K562 (cell line): ENCODE results near the gene SUSD3. TPM values are rescaled to one million over a fixed set of nuclear protein-coding genes. Genes with fewer than 3 reads are reported as not detected.

Experiments used
- JUNB ChIP-seq: fragments of 450-650 bp; formaldehyde crosslinking; conservative IDR thresholded peaks from 2 replicates; pipeline ENCODE4 v1.4.0; 2020; ENCODE audit warnings: mild to moderate bottlenecking
- YBX1 ChIP-seq: fragments of 450-650 bp; IDR thresholded peaks from 2 replicates; pipeline ENCODE4 v1.7.1; 2016; ENCODE audit warnings: mild to moderate bottlenecking
- ZNF24 ChIP-seq: fragments of 450-650 bp; IDR thresholded peaks from 2 replicates; pipeline ENCODE4 v1.6.1; 2016
- ZNF263 ChIP-seq: sonication (generic); formaldehyde crosslinking; IDR thresholded peaks from 2 replicates; pipeline ENCODE4 v1.8.0; 2022; ENCODE audit warnings: mild to moderate bottlenecking, missing genetic modification reagents, borderline replicate concordance
- polyA plus RNA-seq, 8 experiments: library from polyadenylated mRNA; depleted of rRNA in 4 of 8; stranded (reverse) in 5 of 8; unstranded in 3 of 8; fragments of >200 nt; fragmentation: Nextera tagmentation in 2 of 8; fragmentation: Illumina TruSeq in 1 of 8; extraction: Ambion mirVana in 2 of 8; extraction: Trizol in 1 of 8; gene quantifications; 2 replicates each; pipeline versions ENCODE4 v1.2.1 to v1.2.3, GENCODE V29; 2011 to 2014; ENCODE audit warnings: inconsistent platforms in 1 of 8, missing spikeins in 1 of 8
- total RNA-seq, 7 experiments: library from RNA; depleted of rRNA in 6 of 7; stranded (reverse); fragments of >200 nt in 6 of 7; fragmentation: Illumina TruSeq in 2 of 7; extraction: Trizol in 2 of 7; gene quantifications; 2 replicates each; pipeline versions ENCODE4 v1.2.1 to v1.2.3, GENCODE V29; 2011 to 2021; ENCODE audit warnings: low replicate concordance in 1 of 7
- TF ChIP-seq, protein P1 (sequence below), 2 experiments: fragments of 450-650 bp in 1 of 2; sonication (generic) in 1 of 2; formaldehyde crosslinking in 1 of 2; IDR thresholded peaks; 2 replicates each; pipeline versions ENCODE4 v1.7.1 to v1.9.0; 2016 to 2022; ENCODE audit warnings: inconsistent platforms in 1 of 2, mild to moderate bottlenecking in 1 of 2, missing genetic modification reagents in 1 of 2
- TF ChIP-seq, protein P2 (sequence below): fragments of 450-650 bp; IDR thresholded peaks from 2 replicates; pipeline ENCODE4 v1.6.1; 2016; ENCODE audit warnings: mild to moderate bottlenecking, moderate library complexity
- TF ChIP-seq, protein P3 (sequence below): fragments of 250-450 bp; sonication (Bioruptor Pico); IDR thresholded peaks from 2 replicates; pipeline ENCODE4 v1.8.0; 2022; ENCODE audit warnings: moderate library complexity, mild to moderate bottlenecking, inconsistent platforms

Gene SUSD3
- total and polyA plus RNA-seq, 9 of the 15 experiments (the other 6 are each of a cell fraction or from before 2014, with no cell fraction given): 1.3 to 21.7 (median 11.4) TPM

DNA sequence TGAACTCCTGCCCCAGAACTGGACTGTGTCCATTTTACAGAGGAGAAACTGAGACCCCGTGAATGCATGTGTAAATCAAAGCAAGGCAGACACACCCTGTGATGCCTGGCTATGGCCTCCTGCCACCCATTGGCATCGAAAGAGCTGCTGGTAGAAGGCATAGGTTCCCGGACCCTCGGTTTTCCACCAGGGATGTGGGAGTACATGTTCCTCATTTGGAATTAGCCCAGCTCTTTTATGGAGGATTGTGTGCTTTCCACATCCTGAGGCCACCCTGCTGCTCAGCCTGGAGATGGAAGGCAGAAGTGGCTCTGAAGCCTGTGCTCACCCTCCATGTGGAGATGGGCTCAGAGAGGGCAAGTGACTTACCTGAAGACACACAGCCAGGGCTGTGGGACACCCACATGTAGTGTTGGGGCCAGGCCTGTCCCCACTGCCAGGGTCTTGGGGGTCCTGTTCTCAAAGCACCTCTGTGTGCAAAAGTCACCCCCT, 2.8 kb downstream of the SUSD3 start (continued):
- TF ChIP-seq, protein P1, sequence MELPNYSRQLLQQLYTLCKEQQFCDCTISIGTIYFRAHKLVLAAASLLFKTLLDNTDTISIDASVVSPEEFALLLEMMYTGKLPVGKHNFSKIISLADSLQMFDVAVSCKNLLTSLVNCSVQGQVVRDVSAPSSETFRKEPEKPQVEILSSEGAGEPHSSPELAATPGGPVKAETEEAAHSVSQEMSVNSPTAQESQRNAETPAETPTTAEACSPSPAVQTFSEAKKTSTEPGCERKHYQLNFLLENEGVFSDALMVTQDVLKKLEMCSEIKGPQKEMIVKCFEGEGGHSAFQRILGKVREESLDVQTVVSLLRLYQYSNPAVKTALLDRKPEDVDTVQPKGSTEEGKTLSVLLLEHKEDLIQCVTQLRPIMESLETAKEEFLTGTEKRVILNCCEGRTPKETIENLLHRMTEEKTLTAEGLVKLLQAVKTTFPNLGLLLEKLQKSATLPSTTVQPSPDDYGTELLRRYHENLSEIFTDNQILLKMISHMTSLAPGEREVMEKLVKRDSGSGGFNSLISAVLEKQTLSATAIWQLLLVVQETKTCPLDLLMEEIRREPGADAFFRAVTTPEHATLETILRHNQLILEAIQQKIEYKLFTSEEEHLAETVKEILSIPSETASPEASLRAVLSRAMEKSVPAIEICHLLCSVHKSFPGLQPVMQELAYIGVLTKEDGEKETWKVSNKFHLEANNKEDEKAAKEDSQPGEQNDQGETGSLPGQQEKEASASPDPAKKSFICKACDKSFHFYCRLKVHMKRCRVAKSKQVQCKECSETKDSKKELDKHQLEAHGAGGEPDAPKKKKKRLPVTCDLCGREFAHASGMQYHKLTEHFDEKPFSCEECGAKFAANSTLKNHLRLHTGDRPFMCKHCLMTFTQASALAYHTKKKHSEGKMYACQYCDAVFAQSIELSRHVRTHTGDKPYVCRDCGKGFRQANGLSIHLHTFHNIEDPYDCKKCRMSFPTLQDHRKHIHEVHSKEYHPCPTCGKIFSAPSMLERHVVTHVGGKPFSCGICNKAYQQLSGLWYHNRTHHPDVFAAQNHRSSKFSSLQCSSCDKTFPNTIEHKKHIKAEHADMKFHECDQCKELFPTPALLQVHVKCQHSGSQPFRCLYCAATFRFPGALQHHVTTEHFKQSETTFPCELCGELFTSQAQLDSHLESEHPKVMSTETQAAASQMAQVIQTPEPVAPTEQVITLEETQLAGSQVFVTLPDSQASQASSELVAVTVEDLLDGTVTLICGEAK (IDR thresholded peaks at IDR 0.05): no peak
- TF ChIP-seq, protein P1 (CRISPR knock-in tag; IDR thresholded peaks at IDR 0.05): no peak
- no peak for TF ChIP-seq YBX1
- TF ChIP-seq JUNB: no peak
- TF ChIP-seq, protein P2, sequence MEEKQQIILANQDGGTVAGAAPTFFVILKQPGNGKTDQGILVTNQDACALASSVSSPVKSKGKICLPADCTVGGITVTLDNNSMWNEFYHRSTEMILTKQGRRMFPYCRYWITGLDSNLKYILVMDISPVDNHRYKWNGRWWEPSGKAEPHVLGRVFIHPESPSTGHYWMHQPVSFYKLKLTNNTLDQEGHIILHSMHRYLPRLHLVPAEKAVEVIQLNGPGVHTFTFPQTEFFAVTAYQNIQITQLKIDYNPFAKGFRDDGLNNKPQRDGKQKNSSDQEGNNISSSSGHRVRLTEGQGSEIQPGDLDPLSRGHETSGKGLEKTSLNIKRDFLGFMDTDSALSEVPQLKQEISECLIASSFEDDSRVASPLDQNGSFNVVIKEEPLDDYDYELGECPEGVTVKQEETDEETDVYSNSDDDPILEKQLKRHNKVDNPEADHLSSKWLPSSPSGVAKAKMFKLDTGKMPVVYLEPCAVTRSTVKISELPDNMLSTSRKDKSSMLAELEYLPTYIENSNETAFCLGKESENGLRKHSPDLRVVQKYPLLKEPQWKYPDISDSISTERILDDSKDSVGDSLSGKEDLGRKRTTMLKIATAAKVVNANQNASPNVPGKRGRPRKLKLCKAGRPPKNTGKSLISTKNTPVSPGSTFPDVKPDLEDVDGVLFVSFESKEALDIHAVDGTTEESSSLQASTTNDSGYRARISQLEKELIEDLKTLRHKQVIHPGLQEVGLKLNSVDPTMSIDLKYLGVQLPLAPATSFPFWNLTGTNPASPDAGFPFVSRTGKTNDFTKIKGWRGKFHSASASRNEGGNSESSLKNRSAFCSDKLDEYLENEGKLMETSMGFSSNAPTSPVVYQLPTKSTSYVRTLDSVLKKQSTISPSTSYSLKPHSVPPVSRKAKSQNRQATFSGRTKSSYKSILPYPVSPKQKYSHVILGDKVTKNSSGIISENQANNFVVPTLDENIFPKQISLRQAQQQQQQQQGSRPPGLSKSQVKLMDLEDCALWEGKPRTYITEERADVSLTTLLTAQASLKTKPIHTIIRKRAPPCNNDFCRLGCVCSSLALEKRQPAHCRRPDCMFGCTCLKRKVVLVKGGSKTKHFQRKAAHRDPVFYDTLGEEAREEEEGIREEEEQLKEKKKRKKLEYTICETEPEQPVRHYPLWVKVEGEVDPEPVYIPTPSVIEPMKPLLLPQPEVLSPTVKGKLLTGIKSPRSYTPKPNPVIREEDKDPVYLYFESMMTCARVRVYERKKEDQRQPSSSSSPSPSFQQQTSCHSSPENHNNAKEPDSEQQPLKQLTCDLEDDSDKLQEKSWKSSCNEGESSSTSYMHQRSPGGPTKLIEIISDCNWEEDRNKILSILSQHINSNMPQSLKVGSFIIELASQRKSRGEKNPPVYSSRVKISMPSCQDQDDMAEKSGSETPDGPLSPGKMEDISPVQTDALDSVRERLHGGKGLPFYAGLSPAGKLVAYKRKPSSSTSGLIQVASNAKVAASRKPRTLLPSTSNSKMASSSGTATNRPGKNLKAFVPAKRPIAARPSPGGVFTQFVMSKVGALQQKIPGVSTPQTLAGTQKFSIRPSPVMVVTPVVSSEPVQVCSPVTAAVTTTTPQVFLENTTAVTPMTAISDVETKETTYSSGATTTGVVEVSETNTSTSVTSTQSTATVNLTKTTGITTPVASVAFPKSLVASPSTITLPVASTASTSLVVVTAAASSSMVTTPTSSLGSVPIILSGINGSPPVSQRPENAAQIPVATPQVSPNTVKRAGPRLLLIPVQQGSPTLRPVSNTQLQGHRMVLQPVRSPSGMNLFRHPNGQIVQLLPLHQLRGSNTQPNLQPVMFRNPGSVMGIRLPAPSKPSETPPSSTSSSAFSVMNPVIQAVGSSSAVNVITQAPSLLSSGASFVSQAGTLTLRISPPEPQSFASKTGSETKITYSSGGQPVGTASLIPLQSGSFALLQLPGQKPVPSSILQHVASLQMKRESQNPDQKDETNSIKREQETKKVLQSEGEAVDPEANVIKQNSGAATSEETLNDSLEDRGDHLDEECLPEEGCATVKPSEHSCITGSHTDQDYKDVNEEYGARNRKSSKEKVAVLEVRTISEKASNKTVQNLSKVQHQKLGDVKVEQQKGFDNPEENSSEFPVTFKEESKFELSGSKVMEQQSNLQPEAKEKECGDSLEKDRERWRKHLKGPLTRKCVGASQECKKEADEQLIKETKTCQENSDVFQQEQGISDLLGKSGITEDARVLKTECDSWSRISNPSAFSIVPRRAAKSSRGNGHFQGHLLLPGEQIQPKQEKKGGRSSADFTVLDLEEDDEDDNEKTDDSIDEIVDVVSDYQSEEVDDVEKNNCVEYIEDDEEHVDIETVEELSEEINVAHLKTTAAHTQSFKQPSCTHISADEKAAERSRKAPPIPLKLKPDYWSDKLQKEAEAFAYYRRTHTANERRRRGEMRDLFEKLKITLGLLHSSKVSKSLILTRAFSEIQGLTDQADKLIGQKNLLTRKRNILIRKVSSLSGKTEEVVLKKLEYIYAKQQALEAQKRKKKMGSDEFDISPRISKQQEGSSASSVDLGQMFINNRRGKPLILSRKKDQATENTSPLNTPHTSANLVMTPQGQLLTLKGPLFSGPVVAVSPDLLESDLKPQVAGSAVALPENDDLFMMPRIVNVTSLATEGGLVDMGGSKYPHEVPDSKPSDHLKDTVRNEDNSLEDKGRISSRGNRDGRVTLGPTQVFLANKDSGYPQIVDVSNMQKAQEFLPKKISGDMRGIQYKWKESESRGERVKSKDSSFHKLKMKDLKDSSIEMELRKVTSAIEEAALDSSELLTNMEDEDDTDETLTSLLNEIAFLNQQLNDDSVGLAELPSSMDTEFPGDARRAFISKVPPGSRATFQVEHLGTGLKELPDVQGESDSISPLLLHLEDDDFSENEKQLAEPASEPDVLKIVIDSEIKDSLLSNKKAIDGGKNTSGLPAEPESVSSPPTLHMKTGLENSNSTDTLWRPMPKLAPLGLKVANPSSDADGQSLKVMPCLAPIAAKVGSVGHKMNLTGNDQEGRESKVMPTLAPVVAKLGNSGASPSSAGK: no peak
- TF ChIP-seq ZNF263 (CRISPR knock-in tag): no peak
- TF ChIP-seq ZNF24: no peak
- TF ChIP-seq, protein P3, sequence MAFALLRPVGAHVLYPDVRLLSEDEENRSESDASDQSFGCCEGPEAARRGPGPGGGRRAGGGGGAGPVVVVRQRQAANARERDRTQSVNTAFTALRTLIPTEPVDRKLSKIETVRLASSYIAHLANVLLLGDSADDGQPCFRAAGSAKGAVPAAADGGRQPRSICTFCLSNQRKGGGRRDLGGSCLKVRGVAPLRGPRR (CRISPR knock-in tag): no peak
